Epithelial cell of esophagus (primary cell): Measurements from ENCODE around the gene HIGD1B.

Experiments
- DNase-seq: peaks from one replicate; pipeline ENCODE4 v3.0.0; 2010; ENCODE audit warnings: low read depth
- H3K4me3 ChIP-seq: 2 replicates; pipeline ENCODE4 v1.5.1; 2011; ENCODE audit warnings: mild to moderate bottlenecking, low read length, control low read depth
- TF ChIP-seq, protein P1 (sequence below): IDR thresholded peaks from 2 replicates; pipeline ENCODE4 v1.5.1; 2011; ENCODE audit warnings: low read depth, mild to moderate bottlenecking, low read length, control low read depth, inconsistent platforms; ENCODE audit not compliant: insufficient read depth; ENCODE audit errors: missing control alignments

HIGD1B gene

DNA sequence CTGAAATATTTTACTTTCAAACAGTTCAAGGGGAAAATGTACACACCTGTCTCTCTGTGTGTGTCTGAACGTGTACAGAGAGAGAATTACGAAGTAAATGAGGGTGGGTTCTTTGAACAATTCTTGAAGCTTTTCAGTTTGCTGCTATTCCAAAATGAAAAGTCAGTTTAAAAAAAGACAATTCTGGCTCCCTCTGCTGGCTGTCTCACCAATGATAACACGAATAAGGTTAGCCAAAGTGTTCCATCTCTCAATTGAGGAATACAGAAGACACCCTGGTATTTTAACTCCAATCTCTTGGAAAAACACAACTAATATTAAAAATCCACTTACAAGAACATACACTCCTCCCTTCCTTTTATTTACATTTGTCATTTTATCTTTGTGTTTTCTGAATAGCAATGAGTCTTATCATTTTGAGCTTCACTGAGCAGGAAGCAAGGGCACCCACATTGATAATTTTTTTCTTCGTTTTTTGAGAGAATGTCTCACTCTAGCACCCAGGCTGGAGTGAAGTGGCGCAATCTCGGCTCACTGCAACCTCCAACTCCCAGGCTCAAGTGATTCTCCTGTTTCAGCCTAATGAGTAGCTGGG is 31.0 kb downstream of the HIGD1B start:
- TF ChIP-seq, protein P1, sequence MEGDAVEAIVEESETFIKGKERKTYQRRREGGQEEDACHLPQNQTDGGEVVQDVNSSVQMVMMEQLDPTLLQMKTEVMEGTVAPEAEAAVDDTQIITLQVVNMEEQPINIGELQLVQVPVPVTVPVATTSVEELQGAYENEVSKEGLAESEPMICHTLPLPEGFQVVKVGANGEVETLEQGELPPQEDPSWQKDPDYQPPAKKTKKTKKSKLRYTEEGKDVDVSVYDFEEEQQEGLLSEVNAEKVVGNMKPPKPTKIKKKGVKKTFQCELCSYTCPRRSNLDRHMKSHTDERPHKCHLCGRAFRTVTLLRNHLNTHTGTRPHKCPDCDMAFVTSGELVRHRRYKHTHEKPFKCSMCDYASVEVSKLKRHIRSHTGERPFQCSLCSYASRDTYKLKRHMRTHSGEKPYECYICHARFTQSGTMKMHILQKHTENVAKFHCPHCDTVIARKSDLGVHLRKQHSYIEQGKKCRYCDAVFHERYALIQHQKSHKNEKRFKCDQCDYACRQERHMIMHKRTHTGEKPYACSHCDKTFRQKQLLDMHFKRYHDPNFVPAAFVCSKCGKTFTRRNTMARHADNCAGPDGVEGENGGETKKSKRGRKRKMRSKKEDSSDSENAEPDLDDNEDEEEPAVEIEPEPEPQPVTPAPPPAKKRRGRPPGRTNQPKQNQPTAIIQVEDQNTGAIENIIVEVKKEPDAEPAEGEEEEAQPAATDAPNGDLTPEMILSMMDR = peak; percentile 65
- no peak overlapping the region for H3K4me3 ChIP-seq
- DNase-seq = peak; percentile 36

DNA sequence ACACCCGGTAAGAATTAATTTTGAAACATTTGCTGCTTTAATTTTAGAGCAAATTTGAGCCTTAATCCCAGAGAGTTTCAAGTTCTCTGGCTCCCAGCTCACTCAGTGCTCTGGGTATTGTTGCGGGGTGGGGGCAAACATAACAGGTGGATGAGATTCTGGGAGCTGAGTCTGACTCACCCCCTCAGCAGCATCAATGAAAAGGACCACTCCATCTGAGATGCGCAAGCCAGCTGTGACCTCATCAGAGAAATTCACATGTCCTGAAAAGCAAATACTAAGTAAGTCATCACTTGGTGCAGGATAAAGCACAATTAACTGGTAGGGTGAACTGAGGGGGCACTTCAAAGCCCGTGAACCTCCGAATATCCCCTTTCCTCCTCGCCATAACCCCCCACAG is 31.7 kb downstream of the HIGD1B start:
- TF ChIP-seq, protein P1 = no peak
- no peak overlapping the region for H3K4me3 ChIP-seq
- no peak for DNase-seq

DNA sequence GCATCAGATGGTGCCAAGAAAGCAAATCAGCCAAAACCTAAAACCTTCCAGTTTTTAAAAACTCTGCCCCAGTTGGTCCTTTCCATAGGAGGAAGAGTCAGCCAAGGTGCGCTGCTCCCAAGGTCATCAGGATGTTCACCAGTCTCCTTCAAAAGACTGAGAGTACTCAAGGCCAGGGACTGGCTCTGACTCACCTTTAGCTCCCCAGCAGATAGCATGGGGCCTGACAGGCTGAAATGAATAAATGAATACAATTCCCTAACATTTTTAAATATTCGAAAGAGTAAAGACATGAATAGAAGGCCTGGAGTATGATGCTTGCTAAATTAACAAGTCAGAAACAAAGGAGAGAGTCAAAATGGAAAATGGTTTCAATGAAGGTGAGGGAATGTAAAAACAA is 32.4 kb downstream of the HIGD1B start:
- TF ChIP-seq, protein P1 = no peak
- no peak for DNase-seq
- no peak overlapping the region for H3K4me3 ChIP-seq

DNA sequence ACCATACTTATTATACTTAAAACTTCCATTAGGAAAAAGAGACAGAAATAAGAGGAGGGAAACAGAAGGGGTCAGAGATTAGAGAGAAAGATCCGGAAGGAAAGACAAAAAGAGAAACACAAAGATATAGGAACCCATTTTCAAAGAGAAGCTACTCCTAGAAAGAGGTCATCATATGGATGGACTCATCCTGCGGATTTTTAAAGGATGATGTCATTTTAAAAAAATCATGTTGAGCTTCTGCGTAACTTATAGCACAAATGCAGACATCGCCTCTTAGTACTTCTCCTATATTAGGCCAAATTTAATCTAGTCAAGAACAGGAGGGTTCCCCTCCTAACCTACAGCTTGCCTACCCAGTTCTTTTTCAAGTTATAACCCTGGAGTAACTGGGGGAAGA is 33.5 kb downstream of the HIGD1B start:
- H3K4me3 ChIP-seq = no peak overlapping the region
- no peak for DNase-seq
- TF ChIP-seq, protein P1 = no peak

DNA sequence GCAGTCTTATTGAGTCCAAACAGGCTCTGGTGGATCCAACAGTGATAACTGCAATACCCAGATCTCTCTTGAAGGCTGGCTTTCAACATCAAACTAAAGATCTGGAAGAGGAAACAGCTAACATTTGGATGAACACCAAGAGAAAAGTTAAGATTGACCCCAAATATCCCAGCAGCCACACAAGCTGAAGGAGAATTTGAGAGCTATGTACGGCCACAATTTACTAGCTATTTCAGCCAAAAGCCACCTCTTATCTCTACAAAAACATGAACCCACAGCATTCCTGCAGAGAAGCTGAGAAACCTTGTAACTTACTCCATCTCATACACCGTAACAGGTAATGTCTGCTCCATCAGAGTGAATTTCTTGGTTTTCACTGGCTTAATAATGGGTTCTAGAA is 37.3 kb downstream of the HIGD1B start:
- TF ChIP-seq, protein P1 = no peak
- no peak overlapping the region for H3K4me3 ChIP-seq
- no peak for DNase-seq

DNA sequence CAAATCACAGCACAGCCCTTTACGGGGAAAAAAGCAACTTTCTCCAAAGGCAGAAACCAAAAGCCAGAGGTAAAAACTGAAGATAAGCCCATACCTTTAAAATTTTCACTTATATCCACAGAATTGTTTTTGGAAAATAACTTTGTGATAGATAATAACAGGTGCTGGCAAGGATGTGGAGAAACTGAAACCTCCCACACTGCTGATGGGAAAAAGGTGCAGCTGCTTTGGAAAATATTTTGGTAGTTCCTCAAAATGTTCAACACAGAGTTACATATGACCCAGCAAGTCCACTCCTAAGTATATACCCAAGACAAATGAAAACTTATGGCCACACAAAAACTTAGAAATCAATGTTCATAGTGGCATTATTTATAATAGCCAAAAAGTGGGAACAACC is 39.3 kb downstream of the HIGD1B start:
- no peak overlapping the region for H3K4me3 ChIP-seq
- no peak for DNase-seq
- TF ChIP-seq, protein P1 = no peak

DNA sequence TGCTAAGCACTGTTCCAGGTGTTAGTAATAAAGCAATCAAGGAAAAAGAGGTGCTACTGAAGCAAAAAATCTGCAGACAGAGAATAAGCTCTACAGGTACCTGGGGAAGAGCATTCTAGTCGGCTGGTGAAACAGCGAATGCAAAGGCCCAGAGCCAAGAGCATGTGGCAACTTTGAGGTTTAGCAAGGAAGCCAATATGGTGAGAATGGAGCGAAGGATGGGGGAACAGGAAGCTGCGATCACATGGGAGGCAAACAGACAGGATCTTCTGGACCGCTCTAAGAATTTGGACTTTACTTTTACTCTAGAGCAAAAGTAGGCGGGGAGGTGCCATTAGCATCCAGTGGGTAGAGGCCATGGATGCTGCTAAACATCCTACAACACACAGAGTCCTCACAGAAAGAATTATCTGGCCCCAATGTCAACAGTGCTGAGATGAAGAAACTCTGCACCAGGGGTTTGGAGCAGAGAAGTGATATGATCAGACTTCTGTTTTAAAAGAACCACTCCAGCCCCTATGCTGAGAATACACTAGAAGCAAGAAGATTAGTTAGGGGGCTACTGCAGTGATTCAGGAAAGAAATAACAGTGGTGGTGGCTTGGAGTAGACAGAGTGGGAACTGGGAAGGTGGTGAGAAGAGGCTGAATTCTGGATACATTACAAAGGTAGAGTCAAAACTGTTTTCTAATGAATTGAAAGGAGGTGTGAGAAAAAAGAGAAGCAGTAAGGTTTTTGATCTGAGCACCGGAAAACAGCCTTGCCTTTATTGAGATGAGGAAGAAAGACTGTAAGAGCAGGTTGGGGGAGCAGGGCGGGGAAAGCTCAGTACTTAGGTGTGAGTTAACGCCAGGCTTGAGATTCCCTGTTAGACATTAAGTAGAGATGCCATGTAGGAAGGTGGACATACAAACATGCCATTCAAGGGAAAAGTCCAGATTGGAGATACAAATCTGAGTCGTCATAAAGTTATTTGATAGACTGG is 40.6 kb downstream of the HIGD1B start:
- H3K4me3 ChIP-seq = no peak overlapping the region
- DNase-seq = no peak
- TF ChIP-seq, protein P1 = no peak
